GM19023 (cell line): ENCODE data around the gene GYS1.

Experiments
- ATAC-seq: cut with Tn5 transposase; IDR thresholded peaks from one replicate; pipeline ENCODE4 v1.9.1; 2021; ENCODE audit warnings: mild to moderate bottlenecking, moderate library complexity; ENCODE audit not compliant: unreplicated experiment

GYS1 gene

DNA sequence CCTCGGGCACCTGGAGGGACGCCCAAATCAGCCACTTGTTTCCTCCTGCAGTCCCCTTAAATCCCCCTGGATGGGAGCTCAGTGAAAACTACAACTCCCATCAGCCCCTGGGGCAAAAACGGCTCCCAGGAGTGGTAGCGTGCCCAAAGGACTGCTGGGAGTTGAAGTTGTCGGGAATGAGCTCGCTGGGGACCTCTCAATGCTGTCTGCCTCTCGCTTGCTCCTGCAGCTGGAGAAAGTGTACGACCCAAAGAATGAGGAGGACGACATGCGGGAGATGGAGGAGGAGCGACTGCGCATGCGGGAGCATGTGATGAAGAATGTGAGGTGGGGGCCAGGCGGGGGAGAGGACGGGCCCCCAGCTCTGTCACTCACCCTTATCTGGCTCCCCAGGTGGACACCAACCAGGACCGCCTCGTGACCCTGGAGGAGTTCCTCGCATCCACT, 74.3 kb downstream of the GYS1 start:
- ATAC-seq: no peak
